ENCODE measurements around the gene DNM3.

The DNM3 gene

GRCh38 chr1:172163498-172164215 is 322.4 kb downstream of the DNM3 start:
- POLR2A ChIA-PET: no interaction called here
- DNase-seq (ENCODE audit: extremely low spot score): no peak
- CTCF ChIA-PET: interaction anchor here (0.6 to 0.7 kb wide), 2 partner anchors 118 to 278 kb away, joined by 3 read pairs; no protein-coding TSS in a partner anchor
- TF ChIP-seq FOXA1 (IDR thresholded peaks at IDR 0.05): no peak
- TF ChIP-seq LEF1 (IDR thresholded peaks at IDR 0.05; ENCODE audit: borderline replicate concordance): no peak
- no peak for TF ChIP-seq BHLHE40 (IDR thresholded peaks at IDR 0.05; ENCODE audit: borderline replicate concordance)
- TF ChIP-seq L3MBTL2 (conservative IDR thresholded peaks at IDR 0.05): no peak
- no peak for TF ChIP-seq FOXM1 (IDR thresholded peaks at IDR 0.05; ENCODE audit: borderline replicate concordance)
- no peak for TF ChIP-seq NFRKB (IDR thresholded peaks at IDR 0.05)
- TF ChIP-seq CTBP1 (IDR thresholded peaks at IDR 0.05; ENCODE audit: borderline replicate concordance): no peak
- TF ChIP-seq SUZ12 (IDR thresholded peaks at IDR 0.05): no peak
- TF ChIP-seq ELF4 (IDR thresholded peaks at IDR 0.05): no peak

- no peak for DNase-seq (ENCODE audit: extremely low spot score)
- POLR2A ChIA-PET: no interaction called here
- CTCF ChIA-PET: no interaction called here
- TF ChIP-seq FOXK2 (IDR thresholded peaks at IDR 0.05) (no peak), NFRKB (IDR thresholded peaks at IDR 0.05) (no peak), L3MBTL2 (conservative IDR thresholded peaks at IDR 0.05) (no peak), LEF1 (IDR thresholded peaks at IDR 0.05; ENCODE audit: borderline replicate concordance) (no peak)
Measured at GRCh38 chr1:172165403-172165802, 324.1 kb downstream of the DNM3 start.

- DNase-seq (ENCODE audit: extremely low spot score): no peak
- CTCF ChIA-PET: no interaction called here
- POLR2A ChIA-PET: no interaction called here
- TF ChIP-seq ZNF384 (IDR thresholded peaks at IDR 0.05): no peak
- no peak for TF ChIP-seq HDGF (IDR thresholded peaks at IDR 0.05; ENCODE audit: borderline replicate concordance)
Measured at GRCh38 chr1:172167796-172168596, 326.7 kb downstream of the DNM3 start.

DNA sequence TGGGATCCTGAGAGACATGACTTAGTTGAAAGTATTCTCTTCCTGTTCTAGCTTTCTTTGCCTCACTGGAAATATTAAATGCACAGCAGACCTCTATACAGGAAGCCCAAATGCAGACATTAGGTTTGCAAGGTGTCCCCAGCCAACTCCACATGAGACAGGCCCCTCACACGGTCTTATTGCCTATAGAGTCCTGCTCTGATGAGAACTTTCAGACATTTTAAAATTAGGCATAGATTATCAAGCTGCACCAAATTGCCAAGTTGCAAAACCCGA is 327.2 kb downstream of the DNM3 start:
- DNase-seq (ENCODE audit: extremely low spot score): no peak
- POLR2A ChIA-PET: no interaction called here
- CTCF ChIA-PET: no interaction called here
- TF ChIP-seq LEF1 (IDR thresholded peaks at IDR 0.05; ENCODE audit: borderline replicate concordance) (no peak), PKNOX1 (IDR thresholded peaks at IDR 0.05) (no peak), SUZ12 (IDR thresholded peaks at IDR 0.05) (no peak), SP1 (IDR thresholded peaks at IDR 0.05) (no peak), ARNT (IDR thresholded peaks at IDR 0.05) (no peak), HDGF (IDR thresholded peaks at IDR 0.05; ENCODE audit: borderline replicate concordance) (no peak), TARDBP (IDR thresholded peaks at IDR 0.05) (no peak), ELF4 (IDR thresholded peaks at IDR 0.05) (no peak), L3MBTL2 (conservative IDR thresholded peaks at IDR 0.05) (no peak), NFRKB (IDR thresholded peaks at IDR 0.05) (no peak), FOXM1 (IDR thresholded peaks at IDR 0.05; ENCODE audit: borderline replicate concordance) (no peak), ZNF384 (IDR thresholded peaks at IDR 0.05) (no peak), BHLHE40 (IDR thresholded peaks at IDR 0.05; ENCODE audit: borderline replicate concordance) (no peak), FOXK2 (IDR thresholded peaks at IDR 0.05) (no peak), CTBP1 (IDR thresholded peaks at IDR 0.05; ENCODE audit: borderline replicate concordance) (no peak), FOXA1 (IDR thresholded peaks at IDR 0.05) (no peak)

DNA sequence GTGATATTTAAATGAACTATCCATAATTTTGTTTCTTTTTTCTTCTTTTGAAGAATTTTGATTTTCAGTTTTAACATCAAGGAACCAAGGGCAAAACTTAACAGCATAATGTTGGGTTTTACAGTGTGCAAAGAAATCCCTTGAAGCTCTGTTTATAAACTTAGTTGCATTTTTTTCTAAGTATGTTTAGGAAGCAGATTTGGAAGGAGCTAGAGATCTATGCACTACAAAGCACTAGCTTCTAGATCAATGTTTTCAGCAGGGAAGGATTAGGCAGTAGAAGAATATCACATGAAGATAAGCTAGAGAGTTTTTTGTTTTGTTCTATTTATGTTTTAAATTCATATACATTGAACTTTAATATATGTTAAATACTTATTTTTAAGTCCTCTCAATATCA is 328.5 kb downstream of the DNM3 start:
- TF ChIP-seq CTBP1 (IDR thresholded peaks at IDR 0.05; ENCODE audit: borderline replicate concordance) (no peak), SP1 (IDR thresholded peaks at IDR 0.05) (no peak), LEF1 (IDR thresholded peaks at IDR 0.05; ENCODE audit: borderline replicate concordance) (no peak), ELF4 (IDR thresholded peaks at IDR 0.05) (no peak)
- CTCF ChIA-PET: no interaction called here
- POLR2A ChIA-PET: no interaction called here
- no peak for DNase-seq (ENCODE audit: extremely low spot score)

DNA sequence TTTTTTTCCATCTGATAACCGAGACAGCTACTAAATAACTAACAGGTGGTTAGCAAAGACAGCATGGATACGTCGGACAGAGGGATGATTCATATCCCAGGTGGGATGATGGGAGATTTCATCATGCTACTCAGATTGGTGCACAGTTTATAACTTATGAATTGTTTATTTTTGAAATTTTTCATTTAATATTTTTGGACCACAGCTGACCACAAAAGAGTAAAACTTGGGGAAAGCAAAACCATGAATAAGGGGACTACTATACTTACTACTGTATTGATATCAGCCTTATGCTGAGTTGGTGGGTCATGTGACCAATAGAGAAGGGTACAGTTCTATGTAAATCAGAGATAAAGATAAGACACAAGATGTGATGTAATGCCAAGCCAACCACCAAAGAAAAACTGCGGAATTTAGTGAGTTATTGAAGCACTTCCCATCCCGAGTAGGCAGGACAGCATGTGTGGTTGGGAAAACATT is 331.1 kb downstream of the DNM3 start:
- TF ChIP-seq ELF4 (IDR thresholded peaks at IDR 0.05) (no peak), FOXA1 (IDR thresholded peaks at IDR 0.05) (no peak), ARNT (IDR thresholded peaks at IDR 0.05) (no peak), CTBP1 (IDR thresholded peaks at IDR 0.05; ENCODE audit: borderline replicate concordance) (no peak), PKNOX1 (IDR thresholded peaks at IDR 0.05) (no peak), BHLHE40 (IDR thresholded peaks at IDR 0.05; ENCODE audit: borderline replicate concordance) (no peak), TARDBP (IDR thresholded peaks at IDR 0.05) (no peak), FOXM1 (IDR thresholded peaks at IDR 0.05; ENCODE audit: borderline replicate concordance) (no peak), L3MBTL2 (conservative IDR thresholded peaks at IDR 0.05) (no peak)
- ChIA-PET POLR2A (no interaction called here), CTCF (no interaction called here)
- DNase-seq (ENCODE audit: extremely low spot score): no peak

GRCh38 chr1:172176206-172176605 is 334.9 kb downstream of the DNM3 start:
- POLR2A ChIA-PET: no interaction called here
- DNase-seq (ENCODE audit: extremely low spot score): no peak
- TF ChIP-seq NFRKB (IDR thresholded peaks at IDR 0.05): no peak
- CTCF ChIA-PET: no interaction called here
